GM18861 (cell line): ENCODE measurements around the gene DNMT3L.
"Not testable (repeated sequence)": the region's sequence is repeated elsewhere in the genome, so short reads cannot be mapped to it uniquely, and the experiment has no call there.

Experiments
- ATAC-seq: cut with Tn5 transposase; IDR thresholded peaks from one replicate; pipeline ENCODE4 v1.9.1; 2021; ENCODE audit not compliant: unreplicated experiment

Gene DNMT3L

GRCh38 chr21:44295163-44295573 is 33.5 kb upstream of the DNMT3L start:
- no peak for ATAC-seq

GRCh38 chr21:44294391-44295162 is 32.9 kb upstream of the DNMT3L start:
- ATAC-seq: no peak

- no peak for ATAC-seq
These were observed 32.0 kb upstream of the DNMT3L start for GRCh38 chr21:44293551-44294231.

GRCh38 chr21:44292812-44293195 is 31.1 kb upstream of the DNMT3L start:
- ATAC-seq: no peak

GRCh38 chr21:44291936-44292811 is 30.5 kb upstream of the DNMT3L start:
- no peak for ATAC-seq

- ATAC-seq: no peak
These were observed 29.6 kb upstream of the DNMT3L start for GRCh38 chr21:44291078-44291935.

GRCh38 chr21:44290327-44291077 is 28.8 kb upstream of the DNMT3L start:
- no peak for ATAC-seq

GRCh38 chr21:44289381-44290010 is 27.8 kb upstream of the DNMT3L start:
- no peak for ATAC-seq

GRCh38 chr21:44288251-44289110 is 26.8 kb upstream of the DNMT3L start:
- no peak for ATAC-seq

- no peak for ATAC-seq
These were observed 25.3 kb upstream of the DNMT3L start for GRCh38 chr21:44286716-44287632.

GRCh38 chr21:44286086-44286715 is 24.5 kb upstream of the DNMT3L start:
- ATAC-seq: no peak

- ATAC-seq: no peak
These were observed 23.7 kb upstream of the DNMT3L start, which contains the start of gene AIRE for GRCh38 chr21:44285138-44285992. AIRE (plus strand) TSS chr21:44285876; CDS start chr21:44286007, 131 bp downstream.

GRCh38 chr21:44283948-44284347 is 22.3 kb upstream of the DNMT3L start:
- ATAC-seq: no peak

- not testable (repeated sequence) for ATAC-seq
These were observed 21.6 kb upstream of the DNMT3L start for GRCh38 chr21:44283211-44283785.

- no peak for ATAC-seq
These were observed 20.7 kb upstream of the DNMT3L start for GRCh38 chr21:44282370-44282769.

- ATAC-seq: no peak
These were observed 20.1 kb upstream of the DNMT3L start for GRCh38 chr21:44281801-44282200.
